PFSK-1 (cell line): ENCODE results near the gene WIPI1.

Experiments used
- FOXP2 ChIP-seq: optimal IDR thresholded peaks from 2 replicates; pipeline ENCODE3; 2011; ENCODE audit warnings: borderline replicate concordance, control low read depth, inconsistent platforms; ENCODE audit not compliant: insufficient read depth; ENCODE audit errors: extremely low read length, extremely low read depth
- POLR2AphosphoS5 ChIP-seq: IDR thresholded peaks from 2 replicates; pipeline ENCODE4 v1.6.1; 2012; ENCODE audit warnings: low read depth, mild to moderate bottlenecking, control low read depth, low read length, moderate library complexity
- SIN3A ChIP-seq: IDR thresholded peaks from 2 replicates; pipeline ENCODE4 v1.6.1; 2012; ENCODE audit warnings: mild to moderate bottlenecking, low read length, moderate library complexity, borderline replicate concordance; ENCODE audit not compliant: insufficient read depth
- TAF1 ChIP-seq: IDR thresholded peaks from 2 replicates; pipeline ENCODE4 v1.6.1; 2012; ENCODE audit warnings: low read length, control low read depth, borderline replicate concordance; ENCODE audit not compliant: insufficient read depth
- TF ChIP-seq, protein P1 (sequence below), 2 experiments: IDR thresholded peaks; 2 replicates each; pipeline versions ENCODE4 v1.6.1 to v1.8.0; 2011 to 2012; ENCODE audit warnings: low read depth in 2 of 2, low read length in 2 of 2, control low read depth in 1 of 2, inconsistent platforms in 1 of 2, mild to moderate bottlenecking in 1 of 2, moderate library complexity in 1 of 2; ENCODE audit not compliant: insufficient read depth in 1 of 2

Gene WIPI1

DNA sequence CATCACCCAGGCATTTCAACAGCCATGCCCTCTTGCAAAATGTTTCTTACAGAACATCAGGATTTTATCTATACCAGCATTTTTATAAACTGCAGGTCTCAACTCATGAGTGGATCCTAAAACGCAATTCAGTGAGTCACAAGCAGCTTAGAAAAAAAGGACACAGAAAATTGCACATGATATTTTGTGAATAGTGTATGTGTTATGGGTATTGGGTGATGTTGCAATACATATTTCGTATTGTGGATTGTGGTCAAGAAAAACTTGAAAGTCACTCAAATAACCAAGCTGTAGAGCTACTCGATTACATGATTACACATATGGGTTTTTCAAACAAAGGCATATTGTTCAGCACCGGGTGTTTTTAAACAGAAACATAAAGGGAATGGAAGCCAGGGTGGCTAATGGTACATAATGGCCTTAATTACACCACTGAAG is 1.4 kb downstream of the WIPI1 start:
- TF ChIP-seq FOXP2, result no peak
- TF ChIP-seq, protein P1, sequence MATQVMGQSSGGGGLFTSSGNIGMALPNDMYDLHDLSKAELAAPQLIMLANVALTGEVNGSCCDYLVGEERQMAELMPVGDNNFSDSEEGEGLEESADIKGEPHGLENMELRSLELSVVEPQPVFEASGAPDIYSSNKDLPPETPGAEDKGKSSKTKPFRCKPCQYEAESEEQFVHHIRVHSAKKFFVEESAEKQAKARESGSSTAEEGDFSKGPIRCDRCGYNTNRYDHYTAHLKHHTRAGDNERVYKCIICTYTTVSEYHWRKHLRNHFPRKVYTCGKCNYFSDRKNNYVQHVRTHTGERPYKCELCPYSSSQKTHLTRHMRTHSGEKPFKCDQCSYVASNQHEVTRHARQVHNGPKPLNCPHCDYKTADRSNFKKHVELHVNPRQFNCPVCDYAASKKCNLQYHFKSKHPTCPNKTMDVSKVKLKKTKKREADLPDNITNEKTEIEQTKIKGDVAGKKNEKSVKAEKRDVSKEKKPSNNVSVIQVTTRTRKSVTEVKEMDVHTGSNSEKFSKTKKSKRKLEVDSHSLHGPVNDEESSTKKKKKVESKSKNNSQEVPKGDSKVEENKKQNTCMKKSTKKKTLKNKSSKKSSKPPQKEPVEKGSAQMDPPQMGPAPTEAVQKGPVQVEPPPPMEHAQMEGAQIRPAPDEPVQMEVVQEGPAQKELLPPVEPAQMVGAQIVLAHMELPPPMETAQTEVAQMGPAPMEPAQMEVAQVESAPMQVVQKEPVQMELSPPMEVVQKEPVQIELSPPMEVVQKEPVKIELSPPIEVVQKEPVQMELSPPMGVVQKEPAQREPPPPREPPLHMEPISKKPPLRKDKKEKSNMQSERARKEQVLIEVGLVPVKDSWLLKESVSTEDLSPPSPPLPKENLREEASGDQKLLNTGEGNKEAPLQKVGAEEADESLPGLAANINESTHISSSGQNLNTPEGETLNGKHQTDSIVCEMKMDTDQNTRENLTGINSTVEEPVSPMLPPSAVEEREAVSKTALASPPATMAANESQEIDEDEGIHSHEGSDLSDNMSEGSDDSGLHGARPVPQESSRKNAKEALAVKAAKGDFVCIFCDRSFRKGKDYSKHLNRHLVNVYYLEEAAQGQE (IDR thresholded peaks at IDR 0.05; ENCODE audit: insufficient read depth in 1 of 2, low read depth in 2 of 2, low read length in 2 of 2), result no peak
- no peak for TF ChIP-seq SIN3A
- TF ChIP-seq POLR2AphosphoS5, result no peak
- TF ChIP-seq TAF1, result no peak

DNA sequence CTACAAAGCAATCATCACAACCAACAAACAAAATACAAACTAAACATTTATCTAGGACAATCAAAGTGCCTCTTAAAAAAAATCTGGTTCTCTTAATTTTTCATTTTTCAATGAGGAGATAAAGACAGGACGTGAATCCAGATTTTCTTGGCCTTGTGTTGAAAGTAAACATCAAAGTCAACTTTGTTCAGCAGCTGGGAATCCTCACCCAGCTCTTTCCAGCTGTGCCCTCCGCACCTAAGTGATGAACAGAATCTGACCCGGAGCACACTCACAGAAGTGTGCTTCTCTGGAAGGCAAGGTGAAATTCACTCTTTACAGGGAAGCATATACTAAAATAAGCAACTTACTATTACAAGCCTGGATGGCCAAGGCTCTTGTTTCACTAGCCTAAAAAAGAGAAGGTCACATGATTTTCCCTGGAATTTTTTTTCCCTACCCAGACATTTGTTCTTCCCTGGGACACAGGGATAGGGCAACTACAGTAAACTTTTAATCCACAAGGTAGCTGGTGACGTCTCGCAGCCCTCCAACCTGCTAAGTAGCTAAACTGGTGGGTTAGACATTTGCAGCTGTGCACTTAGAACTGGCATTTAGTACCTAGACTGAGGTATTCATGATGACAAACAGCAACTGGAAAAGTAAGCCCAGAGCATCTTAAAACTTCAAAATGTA is 3.2 kb downstream of the WIPI1 start:
- TF ChIP-seq FOXP2, result no peak
- TF ChIP-seq, protein P1 (IDR thresholded peaks at IDR 0.05; ENCODE audit: insufficient read depth in 1 of 2, low read depth in 2 of 2, low read length in 2 of 2), result no peak
- no peak for TF ChIP-seq SIN3A
- no peak for TF ChIP-seq POLR2AphosphoS5
- TF ChIP-seq TAF1, result no peak

DNA sequence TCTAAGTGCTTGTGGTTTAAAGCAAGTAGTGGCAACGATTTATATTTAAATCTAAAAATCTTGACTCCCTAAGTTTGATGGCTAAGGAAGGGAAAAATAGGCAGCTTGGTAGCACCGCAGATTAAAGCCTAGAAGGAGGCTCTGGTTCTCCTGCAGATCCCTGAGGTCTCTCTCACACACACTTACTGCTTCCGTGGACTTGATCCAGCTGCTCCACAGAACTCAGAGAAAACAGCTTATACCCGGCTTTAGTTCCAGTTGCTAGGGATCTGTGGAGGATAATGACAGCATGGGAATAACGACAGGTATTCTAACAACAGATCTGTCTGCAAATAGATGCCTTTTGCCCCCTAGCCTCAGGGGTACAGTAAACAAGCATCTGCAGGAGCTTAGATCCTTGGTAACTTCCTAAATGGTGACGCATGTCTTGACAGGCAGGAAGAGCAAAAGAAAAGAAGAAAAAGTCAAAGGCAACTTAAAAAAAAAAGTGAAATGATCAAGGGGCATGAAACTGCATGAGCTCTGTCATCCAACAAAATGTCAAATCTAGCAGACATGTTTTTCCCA is 4.5 kb downstream of the WIPI1 start:
- no peak for TF ChIP-seq TAF1
- TF ChIP-seq FOXP2, result no peak
- TF ChIP-seq, protein P1 (IDR thresholded peaks at IDR 0.05; ENCODE audit: insufficient read depth in 1 of 2, low read depth in 2 of 2, low read length in 2 of 2), result no peak
- no peak for TF ChIP-seq POLR2AphosphoS5
- TF ChIP-seq SIN3A, result no peak

DNA sequence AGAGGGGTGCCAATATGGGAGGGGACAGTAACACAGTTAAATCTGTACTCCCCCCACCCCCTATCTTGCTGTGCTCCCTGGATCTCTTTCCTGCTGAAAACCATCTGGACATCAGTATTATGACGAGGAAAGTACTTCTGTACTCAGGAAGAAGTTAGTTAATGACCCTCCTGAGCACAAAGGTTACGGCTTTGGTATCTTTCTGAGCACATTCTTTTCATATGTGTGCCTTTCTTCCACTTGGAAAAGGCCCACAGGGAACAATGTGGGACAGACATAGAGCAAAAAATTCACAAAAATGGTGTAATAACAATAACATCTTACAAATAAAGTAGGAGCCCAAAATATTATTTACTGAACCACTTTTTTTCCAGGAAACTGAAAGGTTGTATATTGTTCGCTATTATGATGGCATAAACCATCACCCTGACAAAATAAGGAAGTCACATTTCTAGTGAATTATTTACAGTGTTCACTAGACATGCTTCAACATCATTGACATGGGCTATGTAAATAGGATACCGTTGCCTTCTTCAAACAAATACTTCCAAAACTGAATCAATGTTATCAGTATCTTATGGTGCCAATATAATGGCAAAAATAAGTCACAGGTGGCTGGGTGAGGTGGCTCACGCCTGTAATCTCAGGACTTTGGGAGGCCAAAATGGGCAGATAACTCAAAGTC is 5.5 kb downstream of the WIPI1 start:
- no peak for TF ChIP-seq TAF1
- no peak for TF ChIP-seq FOXP2
- TF ChIP-seq SIN3A, result no peak
- TF ChIP-seq, protein P1 (IDR thresholded peaks at IDR 0.05; ENCODE audit: insufficient read depth in 1 of 2, low read depth in 2 of 2, low read length in 2 of 2), result no peak
- no peak for TF ChIP-seq POLR2AphosphoS5
